IPS-18a (cell line): ENCODE data around the gene MYZAP.

Source experiments
- H3K27ac ChIP-seq: one replicate; pipeline ENCODE4 v1.5.1; 2013; ENCODE audit warnings: low read length
- H3K27me3 ChIP-seq: one replicate; pipeline ENCODE4 v1.6.1; 2013; ENCODE audit warnings: mild to moderate bottlenecking, low read length; ENCODE audit not compliant: control insufficient read depth, insufficient read depth
- H3K36me3 ChIP-seq: one replicate; pipeline ENCODE4 v1.6.1; 2013; ENCODE audit warnings: low read depth, low read length; ENCODE audit not compliant: control insufficient read depth
- H3K4me1 ChIP-seq: one replicate; pipeline ENCODE4 v1.6.1; 2013; ENCODE audit warnings: low read depth, low read length; ENCODE audit not compliant: control insufficient read depth
- H3K4me3 ChIP-seq: one replicate; pipeline ENCODE4 v1.5.1; 2013; ENCODE audit warnings: low read length
- H3K9ac ChIP-seq: one replicate; pipeline ENCODE4 v1.6.1; 2013; ENCODE audit warnings: mild to moderate bottlenecking, low read length, moderate library complexity
- H3K9me3 ChIP-seq: one replicate; pipeline ENCODE4 v1.6.1; 2013; ENCODE audit warnings: low read depth, low read length; ENCODE audit not compliant: control insufficient read depth

MYZAP gene

DNA sequence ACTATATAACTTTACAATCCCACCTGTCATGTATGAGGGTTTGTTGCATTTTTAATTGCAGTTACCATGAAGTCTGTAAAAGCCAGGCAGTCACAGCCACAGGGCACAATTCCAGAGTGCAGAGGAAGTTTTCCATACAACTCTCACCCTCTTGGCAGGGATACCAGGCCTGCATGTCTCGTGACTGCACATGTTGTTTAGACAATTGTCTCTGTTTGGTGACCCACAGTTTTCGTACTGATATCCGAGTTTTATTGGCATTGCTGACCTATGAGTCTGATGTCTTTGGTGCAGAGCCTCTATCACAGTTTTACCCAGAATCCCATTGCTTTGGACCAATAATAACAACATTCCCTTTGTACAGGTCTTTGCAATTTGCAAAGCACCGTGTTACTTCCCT lies 24.9 kb upstream of the MYZAP start:
- no peak overlapping the region for H3K4me3 ChIP-seq
- H3K9ac ChIP-seq, result no peak overlapping the region
- H3K27me3 ChIP-seq, result no peaks in the 10 kb centered on the region
- H3K9me3 ChIP-seq, result no peaks in the 10 kb centered on the region
- no peaks in the 10 kb centered on the region for H3K36me3 ChIP-seq
- H3K4me1 ChIP-seq, result peaks cover 3% of the 10 kb centered on the region
- H3K27ac ChIP-seq, result no peak overlapping the region

DNA sequence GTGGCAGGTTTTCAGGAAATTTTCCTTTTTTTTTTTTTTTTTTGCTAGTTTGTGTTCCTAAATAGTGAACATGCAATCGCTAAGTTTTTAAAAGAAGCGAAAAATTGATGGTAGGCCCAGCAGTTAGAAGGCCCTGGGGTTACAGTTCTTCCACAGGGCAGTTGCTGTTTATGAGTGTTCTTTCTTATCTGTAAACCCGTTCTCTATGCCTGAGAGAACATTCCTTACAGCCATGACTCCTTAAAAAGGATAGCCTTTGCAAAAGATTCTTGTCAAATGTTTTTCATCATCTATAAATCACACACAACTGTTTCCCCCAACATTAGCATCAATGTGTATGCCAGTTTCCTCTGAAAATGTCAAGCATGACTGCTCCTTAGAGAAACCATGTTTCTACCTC lies 23.8 kb upstream of the MYZAP start:
- Histone ChIP-seq H3K27me3 (no peaks in the 10 kb centered on the region), H3K36me3 (no peaks in the 10 kb centered on the region), H3K4me1 (peaks cover 3% of the 10 kb centered on the region), H3K9ac (no peak overlapping the region), H3K4me3 (no peak overlapping the region), H3K27ac (no peak overlapping the region), H3K9me3 (no peaks in the 10 kb centered on the region)

DNA sequence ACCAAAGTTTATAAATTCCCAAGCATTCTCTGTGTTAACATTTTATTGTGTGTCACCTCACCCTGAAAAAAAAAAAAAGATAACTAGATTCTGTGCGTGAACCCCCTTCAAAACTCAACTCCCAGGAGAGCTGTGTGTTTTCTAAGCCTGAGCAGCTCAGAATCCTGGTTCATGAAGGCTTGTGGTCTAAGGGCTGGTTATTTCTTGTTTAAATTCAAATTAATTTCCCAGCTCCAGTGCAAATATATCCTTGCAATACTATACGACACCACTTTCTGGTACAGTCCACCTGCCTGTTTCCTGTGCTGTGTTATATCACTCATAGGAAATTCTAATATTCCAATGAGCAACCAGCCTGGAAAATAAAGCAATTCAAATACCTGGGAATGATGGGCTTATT lies 23.4 kb upstream of the MYZAP start:
- Histone ChIP-seq H3K27ac (no peak overlapping the region), H3K4me1 (peaks cover 3% of the 10 kb centered on the region), H3K4me3 (no peak overlapping the region), H3K9me3 (no peaks in the 10 kb centered on the region), H3K27me3 (no peaks in the 10 kb centered on the region), H3K36me3 (no peaks in the 10 kb centered on the region), H3K9ac (no peak overlapping the region)

DNA sequence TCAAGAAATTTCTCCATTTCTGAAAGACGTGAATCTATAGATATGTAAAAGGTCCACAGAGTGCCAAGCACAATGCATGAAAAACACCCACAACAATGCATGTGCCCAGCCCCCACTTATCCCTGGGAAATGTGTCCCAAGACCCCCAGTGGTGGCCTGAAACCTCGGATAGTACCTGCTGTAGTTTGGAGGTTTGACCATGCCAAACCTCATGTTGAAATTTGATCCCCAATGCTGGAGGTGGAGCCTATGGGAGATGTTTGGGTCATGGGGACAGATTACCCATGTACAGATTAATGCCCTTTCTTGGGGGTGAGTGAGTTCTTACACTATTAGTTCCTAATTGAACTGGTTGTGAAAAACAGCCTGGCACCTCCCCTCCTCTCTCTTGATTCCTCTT lies 21.4 kb upstream of the MYZAP start:
- Histone ChIP-seq H3K4me1 (no peaks in the 10 kb centered on the region), H3K27ac (no peak overlapping the region)

DNA sequence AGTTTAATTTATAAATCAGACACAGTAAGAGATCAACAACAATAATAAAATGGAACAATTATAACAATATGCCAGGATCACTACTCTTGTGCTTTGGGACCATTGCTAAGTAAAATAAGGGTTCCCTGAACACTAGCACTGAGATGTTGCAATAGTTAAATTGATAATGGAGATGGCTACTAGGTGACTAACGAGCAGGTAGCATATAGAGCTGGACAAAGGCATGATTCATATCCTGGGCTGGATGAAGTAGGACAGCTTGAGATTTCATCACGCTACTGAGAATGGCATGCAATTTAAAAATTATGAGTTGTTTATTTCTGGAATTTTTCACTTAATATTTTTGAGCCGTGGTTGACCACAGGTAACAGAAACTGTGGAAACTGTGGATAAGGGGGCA lies 20.7 kb upstream of the MYZAP start:
- Histone ChIP-seq H3K4me3 (no peak overlapping the region), H3K27me3 (no peaks in the 10 kb centered on the region), H3K4me1 (no peaks in the 10 kb centered on the region), H3K36me3 (no peaks in the 10 kb centered on the region), H3K9me3 (no peaks in the 10 kb centered on the region), H3K27ac (no peak overlapping the region), H3K9ac (no peak overlapping the region)

More for the DNA sequence above, 21.4 kb upstream of the MYZAP start:
- no peaks in the 10 kb centered on the region for H3K36me3 ChIP-seq
- no peak overlapping the region for H3K9ac ChIP-seq
- H3K4me3 ChIP-seq, result no peak overlapping the region
- H3K9me3 ChIP-seq, result no peaks in the 10 kb centered on the region
- no peaks in the 10 kb centered on the region for H3K27me3 ChIP-seq

DNA sequence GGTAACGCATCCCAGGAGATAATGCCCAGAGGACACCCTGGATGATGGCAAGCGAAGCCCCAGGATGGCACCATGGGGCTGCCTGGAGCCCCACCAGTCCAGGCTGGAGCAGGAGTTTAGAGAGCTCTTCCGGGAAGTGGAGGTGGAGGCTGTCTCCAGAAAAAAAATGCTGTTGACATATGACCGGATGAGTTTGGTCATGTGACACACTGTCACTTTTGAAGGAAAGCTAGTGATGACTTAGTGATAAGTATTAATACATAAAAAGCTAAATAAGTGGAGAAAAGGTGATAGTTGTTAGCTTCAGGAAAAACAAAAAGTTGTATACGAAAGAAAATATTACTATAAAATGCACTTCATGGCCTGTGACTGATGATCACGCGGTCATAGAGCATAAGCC lies 20.0 kb upstream of the MYZAP start:
- Histone ChIP-seq H3K27ac (no peak overlapping the region), H3K4me3 (no peak overlapping the region), H3K36me3 (no peaks in the 10 kb centered on the region), H3K9me3 (no peaks in the 10 kb centered on the region), H3K27me3 (no peaks in the 10 kb centered on the region), H3K4me1 (no peaks in the 10 kb centered on the region), H3K9ac (no peak overlapping the region)

DNA sequence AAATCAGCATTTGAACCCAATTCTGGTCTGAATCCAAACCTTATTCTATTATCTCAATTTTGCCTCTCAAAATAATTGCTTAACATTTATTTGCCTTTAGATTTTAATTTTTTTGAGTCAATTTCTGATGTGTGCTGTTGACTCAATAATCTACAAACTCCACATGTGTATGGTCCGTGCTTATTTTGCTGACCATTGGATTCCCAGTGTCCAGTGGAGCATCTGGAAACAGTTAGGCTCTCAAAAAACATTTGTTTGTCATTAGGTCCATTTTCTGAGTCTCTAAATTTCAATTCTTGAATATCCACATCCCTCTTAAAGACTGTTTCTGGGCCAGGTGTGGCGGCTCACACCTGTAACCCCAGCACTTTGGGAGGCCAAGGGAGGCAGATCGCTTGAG lies 19.2 kb upstream of the MYZAP start:
- H3K27me3 ChIP-seq, result no peaks in the 10 kb centered on the region
- H3K36me3 ChIP-seq, result no peaks in the 10 kb centered on the region
- H3K27ac ChIP-seq, result no peak overlapping the region
- H3K9me3 ChIP-seq, result no peaks in the 10 kb centered on the region
- no peaks in the 10 kb centered on the region for H3K4me1 ChIP-seq
- H3K9ac ChIP-seq, result no peak overlapping the region
- H3K4me3 ChIP-seq, result no peak overlapping the region

DNA sequence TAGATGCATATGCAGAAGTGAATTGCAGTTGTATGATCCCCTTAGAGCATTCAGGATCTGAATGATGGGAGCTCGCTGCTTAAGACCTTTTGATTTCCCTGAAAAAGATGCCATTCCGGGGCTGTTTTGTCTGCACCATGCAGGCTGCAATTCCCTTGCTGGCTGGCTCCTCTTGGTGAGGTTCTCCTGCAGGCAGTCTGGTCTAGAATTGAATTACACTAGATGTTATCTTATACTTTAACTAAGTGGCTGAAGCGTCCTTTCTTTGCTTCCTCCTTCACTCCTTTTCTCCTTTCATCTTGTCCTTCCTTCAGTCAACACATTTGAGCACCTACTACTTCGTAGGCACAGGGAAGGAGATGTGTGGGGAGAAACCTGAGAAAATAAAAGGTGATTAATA lies 18.6 kb upstream of the MYZAP start:
- no peaks in the 10 kb centered on the region for H3K27me3 ChIP-seq
- H3K27ac ChIP-seq, result no peak overlapping the region
- no peaks in the 10 kb centered on the region for H3K9me3 ChIP-seq
- no peak overlapping the region for H3K4me3 ChIP-seq
- no peaks in the 10 kb centered on the region for H3K4me1 ChIP-seq
- H3K9ac ChIP-seq, result no peak overlapping the region
- no peaks in the 10 kb centered on the region for H3K36me3 ChIP-seq

DNA sequence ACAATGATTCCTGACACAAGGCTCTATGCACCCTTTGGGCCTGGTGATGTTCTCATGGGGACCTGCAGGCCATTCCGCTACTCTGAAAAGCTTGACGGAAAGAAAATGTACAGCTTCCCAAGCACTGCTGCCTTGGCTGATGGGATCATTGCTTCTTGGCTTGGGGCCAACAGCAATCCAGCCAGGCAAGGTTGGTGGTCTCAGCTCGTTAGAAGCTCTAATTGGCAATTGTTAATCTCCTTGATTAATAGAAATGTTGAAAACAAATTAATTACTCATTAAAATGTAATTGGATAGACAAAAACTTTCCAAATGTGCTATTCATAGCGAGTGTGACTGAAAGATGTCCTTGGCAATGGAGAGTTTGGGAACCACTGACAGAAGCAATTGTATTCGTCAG lies 16.3 kb upstream of the MYZAP start:
- H3K27me3 ChIP-seq, result no peaks in the 10 kb centered on the region
- no peaks in the 10 kb centered on the region for H3K4me1 ChIP-seq
- no peak overlapping the region for H3K4me3 ChIP-seq
- no peak overlapping the region for H3K27ac ChIP-seq
- no peaks in the 10 kb centered on the region for H3K36me3 ChIP-seq
- H3K9me3 ChIP-seq, result no peaks in the 10 kb centered on the region
- no peak overlapping the region for H3K9ac ChIP-seq

DNA sequence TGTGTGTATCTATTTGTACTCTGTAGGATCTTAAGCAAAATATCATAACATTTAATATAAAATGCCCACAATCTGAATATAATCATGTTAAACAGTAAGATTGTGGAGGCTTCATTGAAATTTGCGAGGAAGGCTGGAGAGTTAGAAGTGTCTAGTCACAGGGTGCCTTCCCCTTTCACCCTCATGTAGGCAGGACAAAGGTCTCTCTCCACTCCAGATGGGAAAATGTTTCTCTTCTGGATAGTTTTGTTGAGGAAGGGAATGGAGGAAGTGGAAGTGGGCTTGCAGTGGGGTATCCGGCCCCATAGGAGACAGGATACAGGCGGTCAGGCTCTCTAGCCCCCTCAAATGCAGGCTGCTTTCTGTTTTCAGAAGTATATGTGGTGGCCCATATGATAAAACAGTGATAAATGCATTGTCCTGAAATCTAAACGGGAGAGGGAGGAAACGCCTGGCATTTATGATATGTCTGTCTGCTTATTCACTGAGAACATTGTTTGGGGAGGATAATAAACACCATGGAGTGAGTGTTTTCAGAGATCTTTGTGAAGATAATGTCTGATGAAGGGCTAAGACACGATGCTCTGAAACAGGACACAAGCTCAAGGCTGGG lies 13.3 kb upstream of the MYZAP start:
- Histone ChIP-seq H3K9ac (no peak overlapping the region), H3K27ac (no peak overlapping the region), H3K4me3 (no peak overlapping the region), H3K27me3 (no peaks in the 10 kb centered on the region), H3K9me3 (no peaks in the 10 kb centered on the region), H3K4me1 (no peaks in the 10 kb centered on the region), H3K36me3 (no peaks in the 10 kb centered on the region)

DNA sequence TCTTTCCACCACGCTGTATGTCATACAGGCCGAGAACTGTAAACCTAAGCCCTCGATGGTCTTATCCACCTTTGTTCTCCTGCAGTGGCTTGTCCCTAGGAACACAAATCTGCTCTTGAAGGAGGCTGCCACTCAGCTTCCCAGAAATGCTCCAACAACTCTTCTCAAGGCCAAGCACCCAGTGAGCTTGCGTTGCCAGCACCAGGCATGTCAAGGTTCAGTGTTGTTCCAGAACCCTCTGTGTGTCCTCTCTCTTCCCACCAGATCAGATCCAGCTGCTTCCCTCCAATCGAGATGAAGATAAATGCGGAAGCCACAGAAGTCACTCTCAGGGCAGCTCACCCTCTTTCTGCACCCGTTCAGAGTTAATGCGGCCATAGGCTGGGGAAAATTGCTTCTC lies 11.3 kb upstream of the MYZAP start:
- Histone ChIP-seq H3K27me3 (no peaks in the 10 kb centered on the region), H3K36me3 (no peaks in the 10 kb centered on the region), H3K4me1 (no peaks in the 10 kb centered on the region), H3K9me3 (no peaks in the 10 kb centered on the region), H3K4me3 (no peak overlapping the region), H3K27ac (no peak overlapping the region), H3K9ac (no peak overlapping the region)

DNA sequence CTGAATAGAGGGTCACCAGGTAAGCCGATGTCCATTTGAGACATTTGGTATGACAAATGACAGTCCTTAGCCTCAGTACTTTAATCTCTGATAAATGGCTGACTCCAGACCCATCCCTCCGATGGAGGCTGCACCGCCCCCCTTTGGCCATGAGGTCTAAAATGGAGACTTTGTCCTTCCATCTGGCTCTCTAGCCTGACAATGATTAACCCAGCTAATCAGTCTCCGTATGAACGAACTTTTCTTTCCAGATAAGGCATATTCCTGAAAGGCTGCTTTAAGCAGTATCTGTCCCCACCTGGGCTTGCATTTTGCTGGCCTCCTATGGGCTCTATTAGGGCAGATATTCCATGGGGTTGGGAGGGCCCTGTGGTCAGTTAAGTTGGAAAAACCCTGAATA lies 10.8 kb upstream of the MYZAP start:
- H3K27me3 ChIP-seq, result no peaks in the 10 kb centered on the region
- H3K4me3 ChIP-seq, result no peak overlapping the region
- no peaks in the 10 kb centered on the region for H3K4me1 ChIP-seq
- H3K9ac ChIP-seq, result no peak overlapping the region
- no peaks in the 10 kb centered on the region for H3K9me3 ChIP-seq
- H3K36me3 ChIP-seq, result no peaks in the 10 kb centered on the region
- H3K27ac ChIP-seq, result no peak overlapping the region
